Central memory CD8-positive, alpha-beta T cell (primary cell): ENCODE measurements around the gene CAD.
"Not testable (repeated sequence)": the region's sequence is repeated elsewhere in the genome, so short reads cannot be mapped to it uniquely, and the experiment has no call there.

Experiments used
- ATAC-seq: fragments of 150-1000 bp; cut with Tn5 transposase; replicated peaks from 2 replicates; pipeline ENCODE4 v1.10.0; 2022; ENCODE audit warnings: mild to moderate bottlenecking, moderate FRiP score, moderate number of reproducible peaks; ENCODE audit not compliant: poor library complexity, severe bottlenecking; ENCODE audit errors: extremely low read depth
- DNase-seq, 2 donors: peaks; one replicate each; pipeline ENCODE4 v3.0.0; 2021; ENCODE audit warnings: low spot score in 2 of 2
- H3K27ac Mint-ChIP-seq: one replicate; pipeline ENCODE4 v1.8.0; 2022; ENCODE audit warnings: low read depth, mild to moderate bottlenecking, moderate library complexity, mixed read lengths
- H3K27me3 Mint-ChIP-seq: one replicate; pipeline ENCODE4 v1.8.0; 2022; ENCODE audit warnings: mixed read lengths
- H3K36me3 Mint-ChIP-seq: one replicate; pipeline ENCODE4 v1.8.0; 2022; ENCODE audit warnings: mild to moderate bottlenecking, moderate library complexity, mixed read lengths; ENCODE audit not compliant: insufficient read depth
- H3K4me1 Mint-ChIP-seq: one replicate; pipeline ENCODE4 v1.8.0; 2022; ENCODE audit warnings: mixed read lengths
- H3K4me3 Mint-ChIP-seq: one replicate; pipeline ENCODE4 v1.8.0; 2022; ENCODE audit warnings: mild to moderate bottlenecking, moderate library complexity, mixed read lengths
- H3K9me3 Mint-ChIP-seq: one replicate; pipeline ENCODE4 v1.8.0; 2022; ENCODE audit warnings: mixed read lengths

CAD gene

GRCh38 chr2:27185331-27186026 lies 31.7 kb upstream of the CAD start:
- ATAC-seq = no peak
- Mint-ChIP-seq H3K36me3 (no peaks in the 10 kb centered on the region), H3K4me3 (no peak overlapping the region), H3K27ac (no peak overlapping the region), H3K27me3 (peaks cover 61% of the 10 kb centered on the region), H3K9me3 (no peaks in the 10 kb centered on the region), H3K4me1 (no peaks in the 10 kb centered on the region)
- no peak for DNase-seq

- ATAC-seq = no peak
- Mint-ChIP-seq H3K4me3 (no peak overlapping the region), H3K4me1 (no peaks in the 10 kb centered on the region), H3K9me3 (no peaks in the 10 kb centered on the region), H3K27me3 (peaks cover 48% of the 10 kb centered on the region), H3K27ac (no peak overlapping the region), H3K36me3 (peaks cover 2% of the 10 kb centered on the region)
- DNase-seq = no peak
Observed at GRCh38 chr2:27186613-27187345, 30.4 kb upstream of the CAD start.

GRCh38 chr2:27189989-27190388 lies 27.2 kb upstream of the CAD start:
- H3K4me1 Mint-ChIP-seq = no peaks in the 10 kb centered on the region
- peaks cover 2% of the 10 kb centered on the region for H3K36me3 Mint-ChIP-seq
- no peaks in the 10 kb centered on the region for H3K9me3 Mint-ChIP-seq
- H3K4me3 Mint-ChIP-seq = no peak overlapping the region
- no peak for ATAC-seq
- peaks cover 17% of the 10 kb centered on the region for H3K27me3 Mint-ChIP-seq
- DNase-seq = no peak
- H3K27ac Mint-ChIP-seq = no peak overlapping the region

- Mint-ChIP-seq H3K9me3 (no peaks in the 10 kb centered on the region), H3K27ac (no peak overlapping the region)
Observed at GRCh38 chr2:27191070-27191829, 25.9 kb upstream of the CAD start.

GRCh38 chr2:27194538-27195354 lies 22.4 kb upstream of the CAD start:
- H3K4me1 Mint-ChIP-seq = no peaks in the 10 kb centered on the region
- DNase-seq = no peak
- ATAC-seq = no peak
- no peak overlapping the region for H3K27ac Mint-ChIP-seq
- no peaks in the 10 kb centered on the region for H3K9me3 Mint-ChIP-seq
- H3K36me3 Mint-ChIP-seq = peaks cover 7% of the 10 kb centered on the region
- H3K27me3 Mint-ChIP-seq = no peaks in the 10 kb centered on the region
- H3K4me3 Mint-ChIP-seq = no peak overlapping the region

More at GRCh38 chr2:27191070-27191829, 25.9 kb upstream of the CAD start:
- H3K4me3 Mint-ChIP-seq = no peak overlapping the region
- H3K27me3 Mint-ChIP-seq = peaks cover 9% of the 10 kb centered on the region
- no peaks in the 10 kb centered on the region for H3K4me1 Mint-ChIP-seq
- peaks cover 2% of the 10 kb centered on the region for H3K36me3 Mint-ChIP-seq
- no peak for ATAC-seq
- peak in 1 of 2 donors; percentile 42 for DNase-seq

- H3K36me3 Mint-ChIP-seq, H3K27me3 Mint-ChIP-seq, H3K4me3 Mint-ChIP-seq, ATAC-seq, H3K4me1 Mint-ChIP-seq, H3K9me3 Mint-ChIP-seq, DNase-seq, H3K27ac Mint-ChIP-seq: not testable (repeated sequence)
Observed at GRCh38 chr2:27195799-27196198, 21.4 kb upstream of the CAD start.

GRCh38 chr2:27198068-27198467 lies 19.1 kb upstream of the CAD start:
- H3K9me3 Mint-ChIP-seq, ATAC-seq, H3K27me3 Mint-ChIP-seq, H3K4me3 Mint-ChIP-seq, H3K27ac Mint-ChIP-seq, H3K4me1 Mint-ChIP-seq, DNase-seq: not testable (repeated sequence)
- peaks cover 18% of the 10 kb centered on the region for H3K36me3 Mint-ChIP-seq

GRCh38 chr2:27198627-27199026 lies 18.5 kb upstream of the CAD start:
- no peaks in the 10 kb centered on the region for H3K27me3 Mint-ChIP-seq
- H3K27ac Mint-ChIP-seq = no peak overlapping the region
- no peak overlapping the region for H3K4me3 Mint-ChIP-seq
- H3K36me3 Mint-ChIP-seq = peaks cover 20% of the 10 kb centered on the region
- no peaks in the 10 kb centered on the region for H3K4me1 Mint-ChIP-seq
- ATAC-seq = no peak
- no peak for DNase-seq
- no peaks in the 10 kb centered on the region for H3K9me3 Mint-ChIP-seq

GRCh38 chr2:27199241-27199640 lies 17.9 kb upstream of the CAD start:
- Mint-ChIP-seq H3K4me3 (no peak overlapping the region), H3K27me3 (no peaks in the 10 kb centered on the region), H3K27ac (no peak overlapping the region), H3K36me3 (peaks cover 21% of the 10 kb centered on the region), H3K4me1 (no peaks in the 10 kb centered on the region), H3K9me3 (no peaks in the 10 kb centered on the region)
- ATAC-seq = no peak
- DNase-seq = no peak

GRCh38 chr2:27201675-27202074 lies 15.5 kb upstream of the CAD start:
- Mint-ChIP-seq H3K9me3 (no peaks in the 10 kb centered on the region), H3K27me3 (no peaks in the 10 kb centered on the region), H3K4me1 (no peaks in the 10 kb centered on the region), H3K27ac (no peak overlapping the region), H3K4me3 (no peak overlapping the region), H3K36me3 (peaks cover 30% of the 10 kb centered on the region)
- DNase-seq = no peak
- no peak for ATAC-seq

GRCh38 chr2:27202854-27203253 lies 14.3 kb upstream of the CAD start:
- H3K9me3 Mint-ChIP-seq = no peaks in the 10 kb centered on the region
- no peak overlapping the region for H3K4me3 Mint-ChIP-seq
- H3K27ac Mint-ChIP-seq = no peak overlapping the region
- no peak for ATAC-seq
- peaks cover 38% of the 10 kb centered on the region for H3K36me3 Mint-ChIP-seq
- no peaks in the 10 kb centered on the region for H3K27me3 Mint-ChIP-seq
- no peaks in the 10 kb centered on the region for H3K4me1 Mint-ChIP-seq
- no peak for DNase-seq

- H3K27me3 Mint-ChIP-seq = no peaks in the 10 kb centered on the region
- ATAC-seq = no peak
- no peak for DNase-seq
- H3K9me3 Mint-ChIP-seq = no peaks in the 10 kb centered on the region
- H3K4me1 Mint-ChIP-seq = no peaks in the 10 kb centered on the region
- no peak overlapping the region for H3K4me3 Mint-ChIP-seq
- no peak overlapping the region for H3K27ac Mint-ChIP-seq
- H3K36me3 Mint-ChIP-seq = peaks cover 38% of the 10 kb centered on the region
Observed at GRCh38 chr2:27203741-27204140, 13.4 kb upstream of the CAD start.
